GM19467 (cell line): ENCODE data around the gene STAM.
"Not testable (repeated sequence)": the region's sequence is repeated elsewhere in the genome, so short reads cannot be mapped to it uniquely, and the experiment has no call there.

ENCODE experiments used
- ATAC-seq: cut with Tn5 transposase; IDR thresholded peaks from one replicate; pipeline ENCODE4 v1.9.1; 2021; ENCODE audit warnings: mild to moderate bottlenecking, moderate library complexity; ENCODE audit not compliant: unreplicated experiment

The STAM gene

GRCh38 chr10:17643755-17644484 is at the start of gene STAM:
TSS of gene STAM (plus strand) at chr10:17644151. CDS start at chr10:17644340, 189 bp downstream.
- peak; percentile 88 for ATAC-seq

- no peak for ATAC-seq
Observed at GRCh38 chr10:17597386-17597785, 46.6 kb upstream of the STAM start.

GRCh38 chr10:17599089-17599488 is 44.9 kb upstream of the STAM start:
- ATAC-seq = no peak

GRCh38 chr10:17605936-17606335 is 38.0 kb upstream of the STAM start:
- no peak for ATAC-seq

GRCh38 chr10:17606547-17607040 is 37.4 kb upstream of the STAM start:
- ATAC-seq = no peak

- ATAC-seq = no peak
Observed at GRCh38 chr10:17607060-17607459, 36.9 kb upstream of the STAM start.

GRCh38 chr10:17607603-17608332 is 36.2 kb upstream of the STAM start:
- peak; percentile 82 for ATAC-seq

- no peak for ATAC-seq
Observed at GRCh38 chr10:17609523-17610079, 34.4 kb upstream of the STAM start.

GRCh38 chr10:17616403-17617030 is 27.4 kb upstream of the STAM start:
- peak; percentile 36 for ATAC-seq

- peak; percentile 72 for ATAC-seq
Observed at GRCh38 chr10:17617031-17617911, 26.7 kb upstream of the STAM start, which contains the start of gene HACD1. TSS of gene HACD1 (minus strand) at chr10:17617374. CDS start at chr10:17617339, 35 bp downstream.

- no peak for ATAC-seq
Observed at GRCh38 chr10:17622061-17622460, 21.9 kb upstream of the STAM start.

GRCh38 chr10:17624996-17625395 is 19.0 kb upstream of the STAM start:
- no peak for ATAC-seq

- no peak for ATAC-seq
Observed at GRCh38 chr10:17626656-17627055, 17.3 kb upstream of the STAM start.

- not testable (repeated sequence) for ATAC-seq
Observed at GRCh38 chr10:17632590-17632989, 11.4 kb upstream of the STAM start.

- no peak for ATAC-seq
Observed at GRCh38 chr10:17633353-17633752, 10.6 kb upstream of the STAM start.

- no peak for ATAC-seq
Observed at GRCh38 chr10:17637869-17638268, 6.1 kb upstream of the STAM start.

- no peak for ATAC-seq
Observed at GRCh38 chr10:17640331-17640816, 3.6 kb upstream of the STAM start.

GRCh38 chr10:17643339-17643754 is 604 bp upstream of the STAM start:
- peak; percentile 21 for ATAC-seq

GRCh38 chr10:17644485-17644943 is 563 bp downstream of the STAM start:
- peak; percentile 23 for ATAC-seq
